Effector memory CD4-positive, alpha-beta T cell (primary cell): ENCODE results near the gene MMGT1.

Experiments used
- DNase-seq, 3 donors: peaks; one replicate each; pipeline ENCODE4 v3.0.0-alpha.2; 2020
- H3K27ac ChIP-seq: 2 replicates; pipeline ENCODE4 v1.7.0; 2013; ENCODE audit warnings: mild to moderate bottlenecking, low read length, moderate library complexity; ENCODE audit not compliant: insufficient read depth, poor library complexity, severe bottlenecking
- H3K27me3 ChIP-seq: replicated peaks from 2 replicates; pipeline ENCODE4 v1.7.0; 2013; ENCODE audit warnings: mild to moderate bottlenecking, low read length; ENCODE audit not compliant: insufficient read depth, control insufficient read depth, poor library complexity, severe bottlenecking
- H3K36me3 ChIP-seq: 2 replicates; pipeline ENCODE4 v1.7.0; 2013; ENCODE audit warnings: mild to moderate bottlenecking, low read length, moderate library complexity; ENCODE audit not compliant: control insufficient read depth, insufficient read depth
- H3K4me1 ChIP-seq: 2 replicates; pipeline ENCODE4 v1.7.0; 2013; ENCODE audit warnings: low read length, mild to moderate bottlenecking; ENCODE audit not compliant: control insufficient read depth, insufficient read depth, poor library complexity, severe bottlenecking
- H3K4me3 ChIP-seq: 2 replicates; pipeline ENCODE4 v1.7.0; 2013; ENCODE audit warnings: low read length, low read depth, mild to moderate bottlenecking; ENCODE audit not compliant: insufficient read depth, poor library complexity, severe bottlenecking
- H3K9me3 ChIP-seq: 2 replicates; pipeline ENCODE4 v1.7.0; 2013; ENCODE audit warnings: mild to moderate bottlenecking, low read length, moderate library complexity; ENCODE audit not compliant: control insufficient read depth
- total RNA-seq, 3 donors: gene quantifications; one replicate each; lab custom pipeline; 2026; lab: John Stamatoyannopoulos, UW

The MMGT1 gene
- 32.3 to 57.1 (median 46.7) reads per million in 3 donors for total RNA-seq

GRCh38 chrX:135973548-135974278, at the start of gene MMGT1:
TSS of gene MMGT1 (minus strand) at chrX:135973988. CDS start at chrX:135973675, 313 bp downstream.
- Histone ChIP-seq H3K4me1 (peaks cover 4% of the 10 kb centered on the region), H3K36me3 (no peaks in the 10 kb centered on the region), H3K27me3 (no peaks in the 10 kb centered on the region), H3K4me3 (peak within 1 kb of the TSS; percentile 83), H3K9me3 (no peaks in the 10 kb centered on the region), H3K27ac (peak within 1 kb of the TSS; percentile 90)
- DNase-seq, result peak; percentile 73 to 75 (median 75)

- Histone ChIP-seq H3K27me3 (no peaks in the 10 kb centered on the region), H3K4me3 (no peak overlapping the region), H3K4me1 (no peaks in the 10 kb centered on the region), H3K9me3 (no peaks in the 10 kb centered on the region), H3K36me3 (peaks cover 6% of the 10 kb centered on the region), H3K27ac (no peak overlapping the region)
- DNase-seq, result no peak
Measured at GRCh38 chrX:136021903-136022302, 48.1 kb upstream of the MMGT1 start.

- no peaks in the 10 kb centered on the region for H3K4me1 ChIP-seq
- no peaks in the 10 kb centered on the region for H3K9me3 ChIP-seq
- H3K36me3 ChIP-seq, result peaks cover 6% of the 10 kb centered on the region
- no peaks in the 10 kb centered on the region for H3K27me3 ChIP-seq
- DNase-seq, result no peak
- H3K27ac ChIP-seq, result no peak overlapping the region
- H3K4me3 ChIP-seq, result no peak overlapping the region
Measured at GRCh38 chrX:136021160-136021559, 47.4 kb upstream of the MMGT1 start.

- H3K36me3 ChIP-seq, result peaks cover 3% of the 10 kb centered on the region
- DNase-seq, result no peak
- H3K9me3 ChIP-seq, result no peaks in the 10 kb centered on the region
- H3K27me3 ChIP-seq, result no peaks in the 10 kb centered on the region
- no peak overlapping the region for H3K27ac ChIP-seq
- H3K4me3 ChIP-seq, result no peak overlapping the region
- H3K4me1 ChIP-seq, result no peaks in the 10 kb centered on the region
Measured at GRCh38 chrX:136019226-136019625, 45.4 kb upstream of the MMGT1 start.

- no peak for DNase-seq
- no peaks in the 10 kb centered on the region for H3K9me3 ChIP-seq
- H3K4me1 ChIP-seq, result no peaks in the 10 kb centered on the region
- H3K36me3 ChIP-seq, result peaks cover 8% of the 10 kb centered on the region
- H3K27ac ChIP-seq, result no peak overlapping the region
- H3K4me3 ChIP-seq, result no peak overlapping the region
- H3K27me3 ChIP-seq, result no peaks in the 10 kb centered on the region
Measured at GRCh38 chrX:136016881-136017280, 43.1 kb upstream of the MMGT1 start.

- H3K36me3 ChIP-seq, result peaks cover 6% of the 10 kb centered on the region
- no peaks in the 10 kb centered on the region for H3K9me3 ChIP-seq
- H3K27ac ChIP-seq, result no peak overlapping the region
- H3K4me1 ChIP-seq, result no peaks in the 10 kb centered on the region
- no peak for DNase-seq
- H3K27me3 ChIP-seq, result no peaks in the 10 kb centered on the region
- H3K4me3 ChIP-seq, result no peak overlapping the region
Measured at GRCh38 chrX:136015016-136015415, 41.2 kb upstream of the MMGT1 start.

- Histone ChIP-seq H3K27ac (no peak overlapping the region), H3K4me1 (peaks cover 3% of the 10 kb centered on the region), H3K9me3 (no peaks in the 10 kb centered on the region), H3K4me3 (no peak overlapping the region), H3K27me3 (no peaks in the 10 kb centered on the region), H3K36me3 (no peaks in the 10 kb centered on the region)
- no peak for DNase-seq
Measured at GRCh38 chrX:135988245-135988644, 14.5 kb upstream of the MMGT1 start.

GRCh38 chrX:135985973-135986310, 12.2 kb upstream of the MMGT1 start:
- no peak for DNase-seq
- H3K36me3 ChIP-seq, result no peaks in the 10 kb centered on the region
- H3K27ac ChIP-seq, result peak overlapping the region; percentile 70
- H3K9me3 ChIP-seq, result no peaks in the 10 kb centered on the region
- no peaks in the 10 kb centered on the region for H3K27me3 ChIP-seq
- peaks cover 7% of the 10 kb centered on the region for H3K4me1 ChIP-seq
- H3K4me3 ChIP-seq, result peak overlapping the region; percentile 60

- DNase-seq, result peak; percentile 55 to 62 (median 57)
- Histone ChIP-seq H3K4me1 (peaks cover 7% of the 10 kb centered on the region), H3K4me3 (peak within 1 kb of the TSS; percentile 60), H3K27me3 (no peaks in the 10 kb centered on the region), H3K36me3 (no peaks in the 10 kb centered on the region), H3K27ac (peak within 1 kb of the TSS; percentile 70), H3K9me3 (no peaks in the 10 kb centered on the region)
Measured at GRCh38 chrX:135985157-135985972, 11.6 kb upstream of the MMGT1 start, which contains the start of gene SLC9A6. TSS of gene SLC9A6 (plus strand) at chrX:135985435. CDS start at chrX:135985659, 224 bp downstream.

GRCh38 chrX:135984791-135985156, 11.0 kb upstream of the MMGT1 start:
- Histone ChIP-seq H3K9me3 (no peaks in the 10 kb centered on the region), H3K36me3 (no peaks in the 10 kb centered on the region), H3K4me3 (peak overlapping the region; percentile 60), H3K27ac (peak overlapping the region; percentile 70), H3K27me3 (no peaks in the 10 kb centered on the region), H3K4me1 (peaks cover 7% of the 10 kb centered on the region)
- no peak for DNase-seq
